GM21529 (cell line): ENCODE results near the gene PLXNA4.

ENCODE experiments used
- ATAC-seq: cut with Tn5 transposase; IDR thresholded peaks from one replicate; pipeline ENCODE4 v1.9.1; 2021; ENCODE audit not compliant: unreplicated experiment

PLXNA4 gene

GRCh38 chr7:132106491-132106890, 469.8 kb downstream of the PLXNA4 start:
- no peak for ATAC-seq

GRCh38 chr7:132105096-132105495, 471.2 kb downstream of the PLXNA4 start:
- ATAC-seq: no peak

GRCh38 chr7:132103718-132104117, 472.6 kb downstream of the PLXNA4 start:
- ATAC-seq: no peak

- no peak for ATAC-seq
Measured at GRCh38 chr7:132102942-132103341, 473.3 kb downstream of the PLXNA4 start.

DNA sequence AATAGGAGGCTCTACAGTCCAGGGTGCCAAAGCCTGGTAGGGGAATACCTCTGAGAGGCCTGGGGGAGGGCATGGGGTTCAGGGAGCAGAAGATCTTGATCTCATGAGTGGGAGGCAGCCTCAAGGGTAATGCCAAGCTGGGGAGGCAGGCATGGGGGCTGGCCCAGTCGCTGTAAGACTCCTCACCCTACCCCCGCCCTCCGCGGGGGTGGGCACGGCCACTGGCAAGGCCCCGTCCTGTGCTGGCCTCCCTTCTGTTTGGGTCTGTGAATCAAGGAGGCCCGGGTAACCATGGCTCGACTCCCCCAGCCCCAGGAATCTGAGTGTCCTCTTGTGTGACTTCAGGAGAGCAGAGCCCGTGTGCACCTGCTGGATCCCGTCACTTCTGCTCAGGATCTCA, 473.9 kb downstream of the PLXNA4 start:
- ATAC-seq: no peak

- no peak for ATAC-seq
Measured at GRCh38 chr7:132100981-132101380, 475.3 kb downstream of the PLXNA4 start.

GRCh38 chr7:132100483-132100882, 475.8 kb downstream of the PLXNA4 start:
- ATAC-seq: no peak

DNA sequence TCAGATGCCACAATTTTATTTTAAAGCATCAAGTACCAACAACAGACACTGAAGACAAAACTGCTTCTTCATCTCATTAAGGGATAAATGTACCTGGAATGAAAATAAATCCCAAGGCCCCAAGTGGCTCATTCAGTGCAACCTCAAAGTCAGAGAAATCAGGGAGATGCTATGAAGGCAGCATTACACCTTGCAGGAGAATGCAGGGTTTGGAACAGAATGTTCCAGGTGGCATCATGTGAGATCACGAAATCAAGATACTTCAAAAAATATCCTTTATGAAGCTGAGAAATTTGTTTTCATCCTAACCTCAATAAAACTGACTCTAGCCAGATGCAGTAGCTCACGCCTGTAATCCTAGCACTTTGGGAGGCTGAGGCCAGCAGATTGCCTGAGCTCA, 477.1 kb downstream of the PLXNA4 start:
- ATAC-seq: no peak

DNA sequence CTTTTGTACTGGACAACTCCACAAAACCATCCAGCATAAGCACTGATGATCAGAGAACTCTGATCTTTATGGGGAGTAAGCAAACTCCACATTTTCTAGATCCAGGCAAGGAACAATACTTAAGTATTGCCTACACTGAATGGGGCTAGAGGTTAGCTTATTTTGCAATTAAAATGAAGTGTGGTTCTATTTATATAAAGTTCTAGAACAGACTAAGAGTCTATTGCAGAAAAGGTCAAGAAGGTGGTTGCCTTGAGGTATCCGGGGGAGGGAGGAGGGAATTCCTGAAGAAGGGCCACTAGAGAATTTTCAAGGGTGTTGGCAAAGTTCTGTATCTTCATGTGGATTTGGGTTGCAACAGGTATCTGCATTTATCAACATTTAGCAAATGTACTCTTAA, 477.9 kb downstream of the PLXNA4 start:
- no peak for ATAC-seq

DNA sequence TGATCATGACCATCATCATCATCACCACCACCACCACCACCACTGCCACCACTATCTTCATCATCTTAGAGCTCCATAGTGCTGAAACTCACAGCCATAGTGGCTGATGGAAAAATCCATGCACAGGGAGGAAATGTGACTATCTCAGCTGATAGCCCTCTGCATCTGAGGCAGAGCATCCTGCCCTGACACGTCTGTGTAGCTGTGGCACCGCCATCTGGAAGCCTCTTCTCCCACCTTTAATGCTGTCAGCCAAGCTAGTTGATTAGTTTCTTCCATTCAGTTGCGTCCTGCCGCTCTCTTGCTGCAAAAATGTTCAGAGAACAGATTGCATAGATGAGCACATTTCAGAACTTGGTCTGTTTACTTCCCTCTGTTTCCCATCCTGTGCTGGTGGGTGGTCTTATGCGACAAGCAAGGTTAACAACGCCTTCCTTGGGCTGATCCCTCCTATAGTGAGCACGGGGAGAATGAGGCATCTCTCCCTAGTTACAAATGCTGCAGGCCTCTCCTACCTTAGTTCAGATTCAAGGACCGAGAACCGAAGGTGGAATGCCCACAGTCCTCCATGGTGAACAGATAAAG, 478.6 kb downstream of the PLXNA4 start:
- no peak for ATAC-seq

DNA sequence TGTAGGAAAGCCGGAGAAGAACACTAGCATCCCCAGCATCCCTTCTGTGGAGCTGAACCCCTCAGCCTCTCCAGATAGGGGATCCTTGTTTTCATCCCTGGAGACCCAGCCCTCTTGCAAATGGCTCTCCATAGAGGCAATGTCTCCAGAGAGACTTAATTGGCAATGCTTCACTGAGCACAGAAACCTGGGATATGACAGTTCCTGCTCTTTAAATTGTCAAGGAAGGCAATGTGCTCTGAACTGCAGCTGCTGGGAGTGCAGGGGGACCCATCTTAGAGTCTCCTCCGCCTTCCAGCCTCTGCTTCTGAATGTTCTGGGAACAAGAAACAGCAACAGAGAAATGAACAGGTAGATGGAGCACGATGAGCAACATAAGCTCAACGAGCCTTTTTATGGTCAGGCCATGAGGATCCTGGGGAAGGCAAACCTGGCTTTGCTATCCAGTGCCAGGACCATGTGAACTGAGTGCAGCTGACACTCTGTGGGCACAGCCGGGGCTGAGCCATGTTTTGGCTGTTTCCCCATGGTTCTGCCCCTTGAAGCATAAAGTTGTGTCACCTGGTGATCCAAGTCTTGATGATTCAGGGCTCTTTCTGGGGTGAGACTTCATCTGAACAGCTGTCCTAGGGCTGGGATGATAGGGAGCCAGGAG, 481.0 kb downstream of the PLXNA4 start:
- ATAC-seq: no peak

DNA sequence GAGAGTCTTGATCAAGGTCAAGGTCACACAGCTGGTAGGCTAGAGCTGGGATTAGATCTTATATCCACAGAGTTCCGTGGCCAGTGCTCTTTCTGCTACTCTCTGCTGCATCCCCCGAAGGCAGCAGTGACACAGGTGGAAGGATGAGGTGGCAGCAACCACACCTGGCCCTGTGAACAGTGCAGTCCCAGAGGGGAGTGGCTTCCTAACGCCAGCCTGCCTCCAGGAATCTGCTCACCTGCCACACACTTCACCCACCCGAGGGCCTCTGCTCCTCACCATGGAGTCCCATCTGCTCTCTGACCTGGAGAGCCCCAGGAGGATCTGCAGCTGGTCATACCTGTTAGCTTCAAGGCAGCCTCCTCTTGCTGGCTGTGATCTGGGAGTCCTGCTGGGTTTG, 484.2 kb downstream of the PLXNA4 start:
- ATAC-seq: no peak

GRCh38 chr7:132091706-132092105, 484.6 kb downstream of the PLXNA4 start:
- ATAC-seq: no peak

GRCh38 chr7:132090444-132090843, 485.8 kb downstream of the PLXNA4 start:
- ATAC-seq: no peak

DNA sequence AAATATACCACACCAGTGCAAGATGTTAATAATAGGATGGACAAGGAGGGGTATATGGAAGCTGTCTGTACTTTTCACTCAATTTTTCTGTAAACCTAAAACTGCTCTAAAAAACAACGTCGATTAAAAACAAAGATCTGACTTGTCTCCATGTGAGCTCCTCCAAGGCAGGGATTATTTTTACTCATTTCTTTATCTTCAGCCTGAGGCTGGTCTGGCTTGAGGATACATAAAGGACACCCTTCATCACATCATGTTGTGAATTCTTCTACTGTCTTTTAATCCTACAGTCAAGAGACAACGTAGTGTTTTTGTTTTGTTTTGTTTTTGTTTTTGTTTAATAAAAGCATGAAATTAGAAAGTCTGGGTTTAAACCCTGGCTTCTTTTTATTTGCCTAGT, 486.9 kb downstream of the PLXNA4 start:
- no peak for ATAC-seq

- no peak for ATAC-seq
Measured at GRCh38 chr7:132087421-132087820, 488.8 kb downstream of the PLXNA4 start.

GRCh38 chr7:132084776-132085388, 491.4 kb downstream of the PLXNA4 start:
- ATAC-seq: no peak

DNA sequence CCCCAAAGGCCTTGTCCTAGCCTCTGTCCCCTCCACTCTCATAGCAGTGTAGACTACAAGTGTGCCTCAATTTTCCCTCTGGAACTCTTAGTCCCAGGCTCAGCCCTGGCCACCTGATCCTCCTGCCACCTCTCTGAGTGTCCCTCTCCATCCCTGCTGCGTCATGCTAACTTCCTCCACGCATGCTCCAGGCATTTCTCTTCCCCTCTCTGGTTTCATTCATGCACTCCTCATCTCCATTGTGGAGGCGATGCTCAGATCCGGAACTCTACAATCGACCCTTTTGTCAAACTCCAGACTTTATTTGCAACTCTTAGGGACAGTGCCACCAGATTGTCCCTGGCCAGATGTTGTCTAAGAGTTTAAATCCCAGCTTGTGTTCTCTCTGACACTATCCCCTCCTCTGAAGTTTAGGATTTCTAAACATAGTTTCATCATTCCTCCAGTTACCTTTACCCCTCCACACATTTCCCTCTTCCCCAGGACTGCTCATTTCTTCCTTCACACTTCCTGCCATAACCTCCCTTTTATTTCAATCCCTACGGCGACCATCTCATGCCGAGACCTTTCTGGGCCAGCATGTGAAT, 492.6 kb downstream of the PLXNA4 start:
- no peak for ATAC-seq

- no peak for ATAC-seq
Measured at GRCh38 chr7:132083126-132083525, 493.1 kb downstream of the PLXNA4 start.

DNA sequence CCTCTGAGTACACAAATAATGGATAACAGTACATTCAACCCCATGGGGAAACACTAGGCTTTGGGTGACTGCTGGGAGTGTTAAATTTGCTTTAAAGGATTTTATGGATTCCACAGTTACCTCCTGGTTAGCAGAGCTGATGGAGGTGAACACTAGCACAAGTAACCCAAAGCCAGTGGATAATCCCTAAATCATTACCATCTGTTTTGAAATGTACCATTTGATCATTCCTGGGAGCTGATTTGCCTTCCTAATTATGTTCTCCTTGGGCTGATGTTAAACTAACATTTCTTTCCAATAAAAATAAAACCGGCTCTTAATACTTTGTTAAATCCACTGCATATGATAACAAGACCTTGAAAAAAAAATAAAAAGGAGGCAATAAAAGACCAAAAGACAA, 493.9 kb downstream of the PLXNA4 start:
- ATAC-seq: no peak

- no peak for ATAC-seq
Measured at GRCh38 chr7:132081686-132082085, 494.6 kb downstream of the PLXNA4 start.

DNA sequence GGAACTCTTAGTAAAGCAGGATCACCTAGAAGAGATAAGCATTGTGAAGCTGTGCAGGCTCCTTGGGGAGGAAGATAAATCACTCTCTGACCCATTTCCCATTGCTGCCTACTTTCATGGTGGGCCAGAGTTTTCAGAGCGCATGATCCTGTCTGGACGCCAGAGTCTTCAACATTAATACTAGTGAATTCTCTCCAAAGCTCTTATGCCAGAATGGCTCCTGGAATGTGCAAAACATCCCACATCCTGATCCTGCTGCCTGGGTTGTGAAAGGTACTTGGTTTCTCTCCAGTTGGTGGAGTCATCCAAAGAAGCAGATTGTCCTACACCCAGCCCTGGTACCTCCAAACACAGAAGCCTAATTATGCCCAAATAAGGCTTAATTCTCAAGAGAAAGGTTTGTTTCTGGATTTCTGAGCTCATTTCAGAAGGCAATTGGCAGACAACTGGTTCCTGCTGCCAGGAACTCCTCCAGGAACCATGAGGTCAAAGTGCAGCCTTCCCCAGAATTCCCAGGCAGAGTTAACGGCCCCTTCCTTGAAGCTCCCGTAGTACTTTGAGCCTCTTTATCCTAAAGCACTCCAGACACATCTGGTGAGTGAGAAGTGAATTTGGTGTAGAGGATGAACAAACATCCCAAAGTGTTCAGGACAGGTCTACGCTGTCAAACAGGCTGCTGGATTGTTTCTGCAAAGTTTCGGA, 495.2 kb downstream of the PLXNA4 start:
- no peak for ATAC-seq
